HepG2 (cell line): ENCODE measurements around the gene MRPL54. TPM values are rescaled to one million over a fixed set of nuclear protein-coding genes. Genes with fewer than 3 reads are reported as not detected.

Experiments
- MYPOP ChIP-seq: sonication (generic); formaldehyde crosslinking; IDR thresholded peaks from 2 replicates; pipeline ENCODE4 v1.8.1; 2023; ENCODE audit warnings: mild to moderate bottlenecking, moderate library complexity, missing genetic modification reagents
- REPIN1 ChIP-seq: sonication (generic); formaldehyde crosslinking; IDR thresholded peaks from 2 replicates; pipeline ENCODE4 v1.8.0; 2022; ENCODE audit warnings: missing genetic modification reagents, low read depth, mild to moderate bottlenecking, borderline replicate concordance
- SMC3 ChIP-seq: IDR thresholded peaks from 2 replicates; pipeline ENCODE4 v1.6.1; 2011; ENCODE audit warnings: low read length, improper control_type of control experiment
- SNRNP70 ChIP-seq: fragments of 200-400 bp; formaldehyde crosslinking; IDR thresholded peaks from 2 replicates; pipeline ENCODE4 v1.6.1; 2017; ENCODE audit warnings: mild to moderate bottlenecking, low read depth, low read length, moderate library complexity
- TRIM24 ChIP-seq: sonication (generic); formaldehyde crosslinking; IDR thresholded peaks from 2 replicates; pipeline ENCODE4 v1.8.0; 2022; ENCODE audit warnings: mild to moderate bottlenecking, missing genetic modification reagents
- YEATS2 ChIP-seq: sonication (generic); formaldehyde crosslinking; IDR thresholded peaks from 2 replicates; pipeline ENCODE4 v1.4.0; 2020; ENCODE audit warnings: missing genetic modification reagents, borderline replicate concordance
- ZFP90 ChIP-seq: sonication (generic); formaldehyde crosslinking; IDR thresholded peaks from 2 replicates; pipeline ENCODE4 v1.8.0; 2022; ENCODE audit warnings: missing genetic modification reagents, mild to moderate bottlenecking, inconsistent platforms, borderline replicate concordance
- ZFP91 ChIP-seq: sonication (generic); formaldehyde crosslinking; IDR thresholded peaks from 2 replicates; pipeline ENCODE4 v1.9.0; 2022; ENCODE audit warnings: missing genetic modification reagents, mild to moderate bottlenecking, borderline replicate concordance
- ZNF280B ChIP-seq: sonication (generic); formaldehyde crosslinking; IDR thresholded peaks from 2 replicates; pipeline ENCODE4 v1.5.0; 2020; ENCODE audit warnings: missing genetic modification reagents, mild to moderate bottlenecking, borderline replicate concordance
- ZNF530 ChIP-seq: sonication (generic); formaldehyde crosslinking; IDR thresholded peaks from 2 replicates; pipeline ENCODE4 v1.5.0; 2020; ENCODE audit warnings: low read depth, mild to moderate bottlenecking, missing genetic modification reagents
- polyA plus RNA-seq, 8 experiments: library from polyadenylated mRNA; depleted of rRNA in 3 of 8; stranded (reverse) in 7 of 8; unstranded in 1 of 8; fragments of >200 nt; fragmentation: Illumina TruSeq in 4 of 8; extraction: Trizol in 4 of 8; gene quantifications; 2 replicates each; pipeline versions ENCODE4 v1.2.1 to v1.2.3, GENCODE V29; 2011 to 2016; ENCODE audit warnings: low read depth in 4 of 8, missing spikeins in 1 of 8, mixed read lengths in 1 of 8; ENCODE audit not compliant: insufficient read depth in 1 of 8
- total RNA-seq, 5 experiments: library from RNA; depleted of rRNA; stranded (reverse); fragments of >200 nt; fragmentation: Illumina TruSeq; extraction: Trizol; gene quantifications; 2 replicates each; pipeline ENCODE4 v1.2.3, GENCODE V29; 2016; ENCODE audit warnings: low read depth in 1 of 5

The MRPL54 gene
- total and polyA plus RNA-seq, 2 of the 13 experiments (the other 11 are each of a cell fraction or from before 2014, with no cell fraction given) = 36.8 to 66.9 TPM

- TF ChIP-seq ZFP91 (CRISPR knock-in tag) (no peak), ZNF530 (no peak), SMC3 (no peak), REPIN1 (CRISPR knock-in tag) (no peak), TRIM24 (no peak), MYPOP (CRISPR knock-in tag) (no peak), ZNF280B (no peak), SNRNP70 (no peak), ZFP90 (CRISPR knock-in tag) (no peak), YEATS2 (no peak)
Observed at GRCh38 chr19:3780786-3781304, 18.4 kb downstream of the MRPL54 start (continued).
